GM21619 (cell line): ENCODE data around the gene RPL27.

Experiments
- ATAC-seq: cut with Tn5 transposase; IDR thresholded peaks from one replicate; pipeline ENCODE4 v1.9.1; 2021; ENCODE audit not compliant: unreplicated experiment

Gene RPL27

GRCh38 chr17:43020789-43021740 lies 22.8 kb downstream of the RPL27 start:
- ATAC-seq: no peak

GRCh38 chr17:43021741-43022512 lies 23.7 kb downstream of the RPL27 start, which contains the start of gene VAT1:
Gene VAT1, minus strand, starts transcription at chr17:43022385. Its CDS starts 63 bp downstream, at chr17:43022322.
- peak; percentile 46 for ATAC-seq

- peak; percentile 41 for ATAC-seq
These were observed 26.4 kb downstream of the RPL27 start, which contains the start of gene RND2 for GRCh38 chr17:43024407-43025289. Gene RND2, plus strand, starts transcription at chr17:43025231. Its CDS starts 117 bp downstream, at chr17:43025348.

DNA sequence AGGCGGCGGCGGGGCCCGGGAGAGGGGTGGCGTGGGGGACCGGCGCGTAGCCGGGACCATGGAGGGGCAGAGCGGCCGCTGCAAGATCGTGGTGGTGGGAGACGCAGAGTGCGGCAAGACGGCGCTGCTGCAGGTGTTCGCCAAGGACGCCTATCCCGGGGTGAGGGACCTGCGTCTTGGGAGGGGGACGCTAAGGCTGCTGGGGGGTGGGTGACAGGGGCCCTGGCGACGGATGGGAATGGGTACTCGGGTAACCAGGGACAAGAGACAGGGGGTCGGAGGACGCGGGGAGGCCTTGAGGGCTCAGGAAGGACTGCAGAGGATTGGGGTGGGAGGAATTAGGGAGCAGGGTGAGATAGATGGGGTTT lies 27.1 kb downstream of the RPL27 start:
- no peak for ATAC-seq

DNA sequence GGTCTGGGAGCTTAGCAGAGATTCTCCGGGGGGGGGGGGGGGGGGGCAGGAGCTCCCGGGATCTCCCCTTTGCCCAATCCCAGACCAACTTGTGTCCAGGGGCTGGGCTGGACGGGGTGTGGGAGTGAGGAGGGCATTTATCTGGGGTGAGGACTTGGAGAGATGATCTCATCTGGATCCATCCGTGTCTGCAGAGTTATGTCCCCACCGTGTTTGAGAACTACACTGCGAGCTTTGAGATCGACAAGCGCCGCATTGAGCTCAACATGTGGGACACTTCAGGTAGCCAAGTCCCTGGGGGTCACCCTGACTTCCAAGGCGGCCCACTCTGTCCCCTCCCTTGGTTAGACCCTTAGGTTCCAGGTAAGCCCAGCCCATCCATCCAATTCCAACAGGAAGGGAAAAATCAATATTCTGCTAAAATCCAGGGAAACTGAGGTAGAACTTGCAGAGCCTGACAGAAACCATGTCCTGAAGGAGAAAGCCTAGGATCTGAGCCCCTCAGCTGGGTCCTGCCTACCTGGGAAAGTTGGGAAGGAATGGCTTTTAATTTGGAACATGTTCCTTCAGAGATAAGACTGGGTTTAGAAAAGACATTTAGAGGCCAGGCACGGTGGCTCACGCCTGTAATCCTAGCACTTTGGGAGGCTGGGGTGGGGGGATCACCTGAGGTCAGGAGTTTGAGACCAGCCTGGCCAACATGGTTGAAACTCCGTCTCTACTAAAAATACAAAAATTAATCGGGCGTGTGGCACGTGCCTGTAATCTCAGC lies 27.7 kb downstream of the RPL27 start:
- ATAC-seq: no peak

GRCh38 chr17:43026595-43026994 lies 28.4 kb downstream of the RPL27 start:
- no peak for ATAC-seq

DNA sequence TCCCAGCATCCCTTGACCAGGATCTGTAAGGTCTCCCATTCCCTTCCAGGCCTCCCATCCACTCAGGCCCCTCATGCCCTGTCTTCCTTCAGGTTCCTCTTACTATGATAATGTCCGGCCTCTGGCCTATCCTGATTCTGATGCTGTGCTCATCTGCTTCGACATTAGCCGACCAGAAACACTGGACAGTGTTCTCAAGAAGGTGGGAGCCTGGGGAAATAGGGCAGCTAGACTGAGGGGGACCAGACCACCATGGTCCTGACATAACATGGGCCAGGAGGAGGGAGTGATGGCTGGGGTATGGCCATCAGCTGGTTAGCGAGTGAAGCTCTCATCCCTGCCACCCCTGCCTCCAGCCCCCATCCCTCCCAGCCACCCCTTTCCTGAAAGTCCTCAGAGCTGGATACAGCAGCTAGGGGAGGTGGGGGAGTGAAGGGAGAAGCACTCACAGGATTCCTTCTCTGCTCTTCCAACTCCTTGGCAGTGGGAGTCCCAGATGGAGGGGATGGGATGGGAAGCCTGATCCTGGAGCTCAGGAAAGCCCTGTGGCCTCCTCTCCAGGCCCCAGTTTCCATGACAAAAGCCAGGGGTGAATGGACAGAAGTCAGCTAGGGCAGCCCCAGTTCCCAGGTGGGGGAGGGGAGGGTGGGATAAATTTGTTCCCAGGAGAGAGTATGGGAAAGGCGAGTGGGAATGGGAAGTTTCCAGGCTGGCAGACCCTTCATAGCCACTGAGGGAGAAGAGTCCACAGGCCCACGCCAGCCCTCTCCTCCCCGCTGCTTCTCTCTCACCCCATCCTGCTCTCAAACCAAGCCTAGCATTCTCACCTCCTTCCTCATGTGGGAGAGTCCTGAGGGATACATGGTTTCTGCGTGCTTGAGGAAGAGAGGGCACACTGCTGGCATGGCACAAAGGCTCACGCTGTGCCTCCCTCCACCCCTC lies 29.1 kb downstream of the RPL27 start:
- no peak for ATAC-seq

- ATAC-seq: no peak
These were observed 30.1 kb downstream of the RPL27 start for GRCh38 chr17:43028221-43028861.

- ATAC-seq: no peak
These were observed 32.0 kb downstream of the RPL27 start for GRCh38 chr17:43030137-43030767.

DNA sequence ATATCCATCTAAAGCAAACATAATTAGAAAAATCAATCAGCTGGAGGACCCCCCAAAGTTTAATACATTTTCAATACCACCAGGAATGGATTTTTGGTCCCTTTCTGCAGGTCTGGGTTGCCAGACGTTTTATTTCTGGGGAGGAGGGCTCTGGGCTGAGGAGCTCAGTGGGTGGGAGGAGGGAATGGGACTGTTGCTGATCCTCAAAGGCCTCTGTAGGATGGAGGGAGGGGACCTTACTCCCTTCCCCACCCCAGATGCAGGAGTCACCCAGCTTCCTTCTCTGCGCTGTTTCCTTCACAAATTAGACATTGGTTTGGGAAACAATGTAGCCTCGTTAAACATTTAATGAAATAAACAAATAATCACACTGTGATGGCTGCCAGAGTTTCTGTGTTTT lies 33.4 kb downstream of the RPL27 start:
- ATAC-seq: no peak

- no peak for ATAC-seq
These were observed 36.0 kb downstream of the RPL27 start for GRCh38 chr17:43033948-43034881.

- ATAC-seq: no peak
These were observed 36.7 kb downstream of the RPL27 start for GRCh38 chr17:43034894-43035293.

DNA sequence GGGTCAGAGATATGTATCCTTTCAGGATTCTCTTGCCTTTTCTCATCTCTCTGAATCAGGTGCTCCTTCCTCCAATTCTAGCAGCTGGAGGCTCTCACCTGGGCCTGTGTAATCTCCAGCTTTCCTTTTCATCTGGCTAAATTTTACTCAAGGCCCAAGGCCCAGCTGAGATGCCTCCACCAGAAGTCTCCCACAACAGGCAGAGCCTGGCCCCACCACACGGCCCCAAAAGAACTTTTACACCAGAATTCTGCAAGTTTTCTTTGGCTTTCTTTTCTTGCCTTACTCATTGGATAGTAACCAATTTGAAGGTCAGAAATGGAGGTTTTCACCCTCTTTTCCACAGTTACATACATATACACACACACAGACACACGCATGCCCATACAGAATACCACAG lies 41.4 kb downstream of the RPL27 start:
- no peak for ATAC-seq

GRCh38 chr17:43040655-43041054 lies 42.4 kb downstream of the RPL27 start:
- no peak for ATAC-seq

GRCh38 chr17:43042025-43042628 lies 43.9 kb downstream of the RPL27 start:
- no peak for ATAC-seq

DNA sequence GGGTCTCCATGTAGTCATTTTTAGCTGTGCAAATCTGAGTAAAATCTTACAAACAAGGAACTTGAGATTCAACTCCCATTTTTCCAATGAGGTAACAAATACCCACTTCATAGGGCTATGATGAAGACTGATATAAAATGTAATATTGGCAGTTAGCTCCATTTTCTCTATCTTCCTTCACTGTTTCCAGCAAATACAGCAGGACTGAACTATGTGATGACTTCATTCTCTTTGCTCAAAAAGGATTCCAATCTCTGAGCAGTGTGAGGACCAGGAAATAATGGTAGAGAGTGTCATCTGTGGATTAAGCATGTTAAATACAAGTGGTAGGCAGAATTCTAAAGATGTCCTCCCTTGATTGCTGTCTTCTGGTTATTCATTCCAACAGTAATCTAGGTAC lies 45.1 kb downstream of the RPL27 start:
- ATAC-seq: no peak

DNA sequence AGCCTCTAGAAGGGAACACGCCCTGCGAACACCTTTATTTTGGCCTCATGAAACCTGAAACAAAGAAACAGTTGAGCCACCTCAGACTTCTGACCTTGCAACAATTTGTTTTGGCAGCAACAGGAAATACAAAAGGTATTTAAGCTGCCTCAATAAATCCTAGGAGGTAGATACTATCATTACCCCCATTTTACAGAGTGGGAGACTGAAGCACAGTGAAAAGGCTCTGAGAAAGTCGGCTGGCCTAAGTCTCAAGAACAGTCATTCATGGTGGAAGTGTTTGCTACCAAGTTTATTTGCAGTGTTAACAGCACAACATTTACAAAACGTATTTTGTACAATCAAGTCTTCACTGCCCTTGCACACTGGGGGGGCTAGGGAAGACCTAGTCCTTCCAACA lies 45.8 kb downstream of the RPL27 start:
- no peak for ATAC-seq
